Panc1 (cell line): Measurements from ENCODE around the gene CPT1C.

Source experiments
- POLR2AphosphoS5 ChIP-seq: IDR thresholded peaks from 2 replicates; pipeline ENCODE4 v1.6.1; 2012; ENCODE audit warnings: mild to moderate bottlenecking, low read depth, low read length, moderate library complexity
- REST ChIP-seq, 2 experiments: IDR thresholded peaks; 2 replicates each; pipeline ENCODE4 v1.6.1; 2011 to 2012; ENCODE audit warnings: low read depth in 2 of 2, control low read depth in 1 of 2, low read length in 1 of 2, mild to moderate bottlenecking in 1 of 2, moderate library complexity in 1 of 2; ENCODE audit not compliant: insufficient read depth in 1 of 2
- TCF7L2 ChIP-seq: IDR thresholded peaks from 2 replicates; pipeline ENCODE4 v1.6.1; 2011; ENCODE audit warnings: mild to moderate bottlenecking, low read depth, low read length, inconsistent platforms

GRCh38 chr19:49682274-49682673, 8.6 kb upstream of the CPT1C start:
- TF ChIP-seq TCF7L2: no peak
- no peak for TF ChIP-seq REST (IDR thresholded peaks at IDR 0.05; ENCODE audit: insufficient read depth in 1 of 2, low read depth in 2 of 2, low read length in 1 of 2)
- TF ChIP-seq POLR2AphosphoS5: no peak
